Inflammatory macrophage treated with lipopolysaccharide for 4 hours (primary cell): ENCODE measurements around the gene AMH.
A peak's percentile ranks its signal among the peaks of the same experiment; 100 is the strongest.

ENCODE experiments used
- DNase-seq: peaks from one replicate; pipeline ENCODE4 v3.0.0-alpha.2; 2020

AMH gene

GRCh38 chr19:2251106-2252054, 2.3 kb downstream of the AMH start:
- DNase-seq = no peak

DNA sequence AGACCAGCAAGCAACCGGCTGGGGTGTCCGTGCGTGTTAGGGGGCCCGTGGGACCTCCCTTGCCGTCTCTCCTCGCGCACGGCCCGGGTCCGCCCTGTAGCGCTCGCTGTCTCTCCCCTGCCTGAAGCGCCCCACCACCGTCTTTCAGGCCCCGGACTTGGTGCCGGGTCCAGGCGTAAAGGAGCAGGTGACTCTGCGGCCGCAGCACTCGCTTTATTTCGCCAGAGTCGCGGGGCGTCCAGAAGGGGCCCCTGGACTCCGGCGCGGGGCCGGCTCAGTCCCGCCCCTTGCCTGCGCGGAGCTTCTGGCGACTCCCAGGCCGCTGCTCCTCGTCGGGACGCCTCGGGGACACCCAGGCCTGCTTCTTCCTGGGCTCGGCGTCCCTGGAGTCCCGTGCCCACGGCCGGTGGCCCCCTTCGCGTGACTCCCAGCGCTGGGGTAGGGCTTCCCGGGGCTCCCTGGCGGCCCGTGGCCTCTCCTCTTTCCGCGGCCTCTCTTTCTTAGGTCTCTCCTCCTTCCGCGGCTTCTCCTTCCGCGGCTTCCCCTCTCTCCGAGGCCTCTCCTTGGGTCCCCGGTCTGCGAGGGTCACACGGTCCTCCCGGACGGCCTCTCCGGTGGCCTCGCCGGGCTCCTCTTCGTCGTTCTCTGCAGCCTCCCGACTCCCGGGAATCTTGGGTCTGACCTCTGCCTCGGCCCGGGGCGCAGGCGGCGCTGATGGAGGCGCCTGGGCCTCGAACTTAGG, 3.1 kb downstream of the AMH start:
- DNase-seq = no peak

GRCh38 chr19:2252797-2253105, 3.6 kb downstream of the AMH start:
- DNase-seq = no peak

DNA sequence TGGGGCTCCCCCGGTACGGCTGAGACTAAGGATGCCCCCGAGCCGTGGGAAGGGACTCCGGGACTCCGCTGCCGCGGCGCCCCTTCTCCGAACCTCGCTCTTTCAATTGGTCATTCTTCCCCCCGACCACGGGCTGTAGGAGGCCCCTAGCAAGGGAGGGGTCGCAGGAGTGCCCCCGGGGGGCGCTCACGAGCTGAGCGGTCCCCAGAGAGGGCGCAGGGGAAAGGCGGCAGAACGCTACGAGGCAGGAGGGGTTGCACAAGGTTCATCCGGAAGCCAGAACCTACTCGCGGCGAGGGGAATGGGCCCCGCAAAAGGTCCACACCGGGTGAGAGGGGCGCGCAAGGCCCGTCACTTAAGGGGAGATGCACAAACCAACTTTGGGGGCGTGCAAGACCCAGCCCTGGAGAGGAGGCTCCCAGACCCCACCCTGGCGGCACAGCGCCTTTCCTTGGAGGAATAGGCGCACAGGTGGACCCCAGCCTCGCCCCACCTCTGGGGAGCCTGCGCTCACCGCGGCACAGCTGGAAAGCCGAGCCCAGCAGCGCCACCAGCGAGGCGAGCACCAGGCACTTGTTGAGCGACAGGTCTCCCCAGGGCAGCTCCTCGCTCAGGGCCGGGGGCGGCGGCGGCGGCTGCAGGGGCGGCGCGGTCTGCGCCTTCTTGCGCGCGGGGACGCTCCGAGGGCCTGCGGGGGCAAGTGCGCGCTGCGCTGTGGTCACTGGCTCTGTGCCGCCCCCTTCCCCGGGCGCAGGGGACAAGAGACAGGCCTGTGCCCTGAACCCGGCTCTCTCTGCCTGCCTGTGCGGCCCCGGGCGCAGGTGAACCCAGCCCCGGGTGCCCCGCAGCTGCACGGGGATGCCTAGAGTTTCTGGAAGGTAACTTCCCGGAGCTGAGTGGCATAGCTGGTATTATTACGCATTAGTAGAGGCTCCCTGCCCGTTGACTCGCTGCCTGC, 4.3 kb downstream of the AMH start:
- no peak for DNase-seq

DNA sequence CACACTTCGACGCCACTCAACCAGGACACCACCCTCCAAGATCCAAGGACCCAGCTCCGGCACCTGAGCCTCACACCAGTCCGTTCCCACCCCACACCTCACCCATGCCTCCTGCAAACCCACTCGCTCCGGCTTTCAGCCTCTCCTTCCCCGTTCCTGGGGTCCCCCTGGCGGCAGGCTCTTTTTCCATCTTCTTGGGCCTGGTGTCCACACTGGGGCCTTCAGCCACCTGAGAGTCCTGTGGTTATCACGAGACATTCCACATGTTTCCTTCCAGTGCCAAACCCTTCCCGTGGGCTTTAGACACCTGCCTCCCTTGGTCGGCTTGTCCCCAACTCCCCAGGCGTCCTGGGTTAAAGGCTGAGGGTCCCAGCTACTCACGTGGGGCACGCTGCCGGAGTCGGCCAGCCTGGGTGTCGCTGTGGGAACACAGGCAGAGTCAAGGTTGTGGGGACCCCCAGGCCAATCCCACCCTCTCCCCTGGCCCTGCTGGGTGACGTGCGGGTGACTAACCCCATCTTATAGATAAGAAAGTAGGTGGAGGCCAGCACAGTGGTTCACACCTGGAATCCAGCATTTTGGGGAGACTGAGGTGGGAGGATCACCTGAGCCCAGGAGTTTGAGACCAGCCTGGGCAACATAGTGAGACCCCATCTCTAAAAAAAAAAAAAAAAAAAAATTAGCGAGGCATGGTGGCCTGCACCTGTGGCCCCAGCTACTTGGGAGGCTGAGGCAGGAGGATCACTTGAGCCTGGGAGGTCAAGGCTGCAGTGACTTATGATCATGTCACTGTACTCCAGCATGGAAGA, 5.1 kb downstream of the AMH start:
- no peak for DNase-seq

DNA sequence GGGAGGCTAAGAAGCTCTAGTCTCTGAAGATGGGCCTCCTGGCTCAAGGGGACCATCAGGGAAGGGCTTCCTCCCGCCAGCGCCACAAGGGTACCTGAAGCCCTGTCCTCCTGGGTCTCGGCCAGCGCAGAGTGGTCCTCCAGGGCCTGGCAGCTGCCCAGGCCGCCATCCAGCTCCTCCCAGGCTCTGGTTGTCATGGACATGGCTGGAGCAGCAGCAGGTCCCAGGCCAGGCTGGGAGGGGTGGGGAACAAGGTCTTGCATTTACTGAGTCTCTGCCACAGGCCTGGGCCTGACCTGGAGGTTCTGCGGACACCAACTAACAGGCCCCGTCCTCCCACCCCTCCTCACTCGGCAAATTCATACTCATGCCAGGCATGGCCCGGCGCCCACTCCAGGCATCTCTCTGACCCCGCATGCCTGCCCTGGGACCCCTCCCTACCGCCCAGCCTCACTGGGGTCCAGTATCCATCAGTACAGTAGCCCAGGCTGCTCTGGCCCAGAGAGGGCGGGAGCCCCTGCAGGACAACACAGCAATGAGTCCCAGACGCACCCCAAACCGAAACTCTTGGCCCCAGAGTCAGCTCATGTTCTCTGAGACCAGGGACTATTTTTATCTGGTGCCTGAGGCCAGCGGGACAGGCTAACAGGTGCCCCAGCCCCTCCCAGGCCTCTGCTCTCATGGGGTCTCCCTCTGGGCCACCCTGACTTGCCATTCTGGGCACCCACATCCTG, 6.2 kb downstream of the AMH start:
- DNase-seq = no peak

DNA sequence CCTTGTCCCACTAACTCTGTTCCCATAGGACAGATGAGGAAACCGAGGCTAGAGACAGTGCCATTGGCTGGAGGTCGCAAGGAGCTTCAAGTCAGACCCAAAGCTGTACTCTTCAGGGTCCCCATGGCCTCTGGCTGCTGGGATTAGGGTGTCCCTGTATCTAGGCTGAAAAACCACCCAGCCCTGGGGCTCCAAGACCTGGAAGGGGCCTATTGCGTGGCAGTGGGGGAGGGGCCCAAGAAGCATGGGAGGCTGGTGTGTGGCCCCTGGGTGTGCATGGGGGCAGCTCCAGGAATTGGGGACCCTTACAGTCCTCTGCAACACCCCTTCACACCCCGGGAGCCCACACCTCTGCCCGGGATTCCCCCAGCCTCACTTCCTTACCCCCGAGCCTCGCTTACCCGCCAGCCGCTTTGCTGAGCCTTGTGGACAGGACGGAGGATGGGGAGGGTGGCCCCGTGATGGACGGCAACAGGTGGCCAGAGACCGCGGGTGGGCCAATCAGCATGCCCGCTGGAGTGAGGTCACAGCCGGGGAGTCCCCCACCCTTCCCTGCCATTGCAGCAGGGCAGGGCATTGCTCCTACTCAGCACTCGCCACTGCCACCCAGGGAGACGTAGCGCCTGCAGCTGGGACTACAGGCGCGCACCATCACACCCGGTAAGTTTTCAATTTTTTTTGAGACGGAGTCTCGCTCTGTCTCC, 7.0 kb downstream of the AMH start, which contains the start of gene JSRP1:
Gene JSRP1, minus strand, starts transcription at position 436 of the 704 bp plus-strand sequence. CDS start 1,103 bp downstream, outside the sequence.
- no peak for DNase-seq

- no peak for DNase-seq
These were observed 10.2 kb downstream of the AMH start for GRCh38 chr19:2259336-2259735.

- peak; percentile 50 for DNase-seq
These were observed 11.2 kb downstream of the AMH start for GRCh38 chr19:2260341-2260805.

DNA sequence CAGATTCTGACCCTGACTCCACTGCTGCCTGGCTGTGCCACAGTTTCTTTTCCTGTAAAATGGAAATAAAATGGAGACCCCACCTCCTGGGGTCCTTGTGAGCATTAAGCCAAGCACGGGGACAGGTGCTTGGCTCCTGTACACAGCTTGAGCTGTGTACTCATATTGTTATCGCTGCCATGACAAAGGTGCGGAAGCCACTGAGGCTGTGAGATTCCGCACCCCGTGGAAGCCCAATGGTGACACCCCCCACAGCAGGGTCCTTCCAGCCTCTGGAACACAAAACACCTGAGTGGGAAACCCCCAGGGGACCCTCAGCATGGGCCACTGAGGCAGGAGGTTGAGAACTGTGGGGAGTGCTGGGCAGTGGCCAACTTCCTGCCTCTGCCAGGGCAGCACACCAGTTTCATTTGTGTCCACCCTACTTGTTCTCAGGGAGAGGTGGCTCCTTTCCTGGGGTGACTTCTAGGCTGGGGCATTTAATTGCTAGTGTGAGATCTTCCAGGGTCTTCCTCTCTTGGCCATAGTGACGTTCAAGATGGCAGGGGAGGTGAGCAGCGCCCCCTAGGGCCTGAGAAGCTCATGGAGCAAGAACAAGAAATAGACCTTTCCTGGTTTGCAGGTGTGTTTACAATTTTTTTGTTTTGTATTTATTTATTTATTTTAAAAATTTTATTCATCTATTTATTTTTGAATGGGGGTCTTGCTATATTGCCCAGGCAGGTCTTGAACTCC, 12.5 kb downstream of the AMH start:
- DNase-seq = peak; percentile 59

- peak; percentile 91 for DNase-seq
These were observed 17.3 kb downstream of the AMH start for GRCh38 chr19:2266183-2266993.

DNA sequence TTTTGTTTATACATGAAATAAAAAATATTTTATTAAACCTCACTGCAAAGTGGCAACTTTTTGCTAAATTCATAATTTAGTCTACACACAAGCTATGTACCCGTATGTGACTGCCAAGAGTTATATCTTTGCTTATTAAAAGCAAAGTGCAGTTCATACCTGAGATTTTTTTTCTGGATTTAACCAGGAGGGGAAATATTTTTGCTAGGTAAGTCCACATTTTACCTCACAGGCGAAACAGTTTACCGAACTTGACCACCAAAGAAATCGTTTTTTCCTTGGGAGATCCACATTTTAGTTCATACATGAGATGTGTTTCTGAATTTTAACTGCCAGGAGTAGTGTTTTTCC, 19.3 kb downstream of the AMH start:
- DNase-seq = no peak

DNA sequence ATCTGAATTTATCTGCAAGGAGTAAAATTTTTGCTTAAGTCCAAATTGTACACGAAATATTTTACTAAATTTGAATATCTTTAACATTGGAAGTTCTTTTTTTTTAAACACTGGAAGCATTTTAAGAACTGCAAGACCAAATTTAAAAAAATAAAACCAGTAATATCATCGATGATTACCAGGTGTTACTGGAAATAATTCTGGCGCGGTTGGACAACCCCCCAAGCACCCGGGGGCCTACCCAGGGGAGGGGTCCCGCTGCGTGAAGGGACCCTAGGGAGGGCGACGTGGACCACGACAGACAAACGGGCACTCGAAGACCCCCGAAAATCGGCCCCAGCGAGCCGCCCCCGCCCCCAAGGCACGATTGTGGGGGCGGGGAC, 19.7 kb downstream of the AMH start:
- DNase-seq = no peak

- peak; percentile 96 for DNase-seq
These were observed 20.4 kb downstream of the AMH start for GRCh38 chr19:2269244-2270156.

DNA sequence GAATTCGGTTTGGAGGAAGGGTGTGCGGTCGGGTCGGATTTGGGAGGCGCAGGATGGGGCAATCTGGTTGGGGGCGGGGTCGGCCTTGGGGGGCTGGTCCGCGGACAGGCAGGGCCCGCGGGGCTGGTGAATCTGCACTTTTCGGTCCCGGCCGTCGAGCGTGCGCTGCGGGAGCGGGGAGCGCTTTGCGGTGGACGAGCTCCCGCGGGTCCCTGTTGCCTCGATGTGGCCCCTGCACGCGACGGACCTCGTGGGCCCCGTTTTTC, 21.0 kb downstream of the AMH start:
- no peak for DNase-seq

- DNase-seq = peak; percentile 98
These were observed 21.5 kb downstream of the AMH start for GRCh38 chr19:2270423-2271233.
